GM23338 (cell line): ENCODE data around the gene CDKAL1. TPM values are rescaled to one million over a fixed set of nuclear protein-coding genes. Genes with fewer than 3 reads are reported as not detected.
A peak's percentile ranks its signal among the peaks of the same experiment; 100 is the strongest.

Experiments used
- ATAC-seq: fragments of 200-7000 bp; cut with Tn5 transposase; 3 replicates; pipeline ENCODE4 v1.9.1; 2020
- DNase-seq: peaks from one replicate; pipeline ENCODE4 v3.0.0-alpha.2; 2015; ENCODE audit warnings: low spot score
- H2AFZ ChIP-seq: fragments of 200-600 bp; sonication (generic); 2 replicates; pipeline ENCODE4 v1.8.0; 2016; ENCODE audit warnings: antibody characterized with exemption, mild to moderate bottlenecking, moderate library complexity
- H3F3A ChIP-seq: fragments of 200-600 bp; sonication (generic); replicated peaks from 2 replicates; pipeline ENCODE4 v1.8.0; 2017; ENCODE audit warnings: antibody characterized with exemption, mixed run types, low read depth
- H3K27ac ChIP-seq: fragments of 200-600 bp; sonication (generic); 2 replicates; pipeline ENCODE4 v1.6.1; 2016; ENCODE audit warnings: low read depth
- H3K27me3 ChIP-seq: fragments of 200-600 bp; sonication (generic); 2 replicates; pipeline ENCODE4 v1.8.0; 2016; ENCODE audit warnings: mild to moderate bottlenecking, mixed run types, moderate library complexity; ENCODE audit not compliant: insufficient read depth
- H3K36me3 ChIP-seq: fragments of 200-600 bp; sonication (generic); 2 replicates; pipeline ENCODE4 v1.8.0; 2016; ENCODE audit warnings: mild to moderate bottlenecking; ENCODE audit not compliant: insufficient read depth
- H3K4me1 ChIP-seq: fragments of 200-600 bp; sonication (generic); 2 replicates; pipeline ENCODE4 v1.8.0; 2016; ENCODE audit warnings: mild to moderate bottlenecking, moderate library complexity; ENCODE audit not compliant: insufficient read depth
- H3K4me2 ChIP-seq: fragments of 200-600 bp; sonication (generic); 2 replicates; pipeline ENCODE4 v1.7.1; 2017; ENCODE audit warnings: mixed run types
- H3K4me3 ChIP-seq: fragments of 200-600 bp; sonication (generic); 2 replicates; pipeline ENCODE4 v1.6.1; 2016; ENCODE audit warnings: mixed run types
- H3K79me2 ChIP-seq: fragments of 200-600 bp; sonication (generic); replicated peaks from 2 replicates; pipeline ENCODE4 v1.8.0; 2017; ENCODE audit warnings: mild to moderate bottlenecking; ENCODE audit not compliant: insufficient read depth
- H3K9me2 ChIP-seq: fragments of 200-600 bp; sonication (generic); 2 replicates; pipeline ENCODE4 v1.8.0; 2017; ENCODE audit not compliant: insufficient read depth
- H4K20me1 ChIP-seq: fragments of 200-600 bp; sonication (generic); replicated peaks from 2 replicates; pipeline ENCODE4 v1.8.0; 2017; ENCODE audit warnings: mild to moderate bottlenecking; ENCODE audit not compliant: insufficient read depth
- H3K27ac Mint-ChIP-seq: 2 replicates; pipeline ENCODE4 v1.8.0; 2020; ENCODE audit warnings: inconsistent platforms, mild to moderate bottlenecking, moderate library complexity, mixed read lengths
- H3K27me3 Mint-ChIP-seq: 3 replicates; pipeline ENCODE4 v1.8.0; 2022; ENCODE audit warnings: low read depth, mild to moderate bottlenecking, moderate library complexity, mixed read lengths, inconsistent platforms; ENCODE audit not compliant: insufficient read depth, poor library complexity
- H3K36me3 Mint-ChIP-seq: 3 replicates; pipeline ENCODE4 v1.8.0; 2021; ENCODE audit warnings: low read depth, mild to moderate bottlenecking, inconsistent platforms, moderate library complexity, mixed read lengths
- H3K4me1 Mint-ChIP-seq: 3 replicates; pipeline ENCODE4 v1.8.0; 2020; ENCODE audit warnings: mild to moderate bottlenecking, inconsistent platforms, mixed read lengths
- H3K4me3 Mint-ChIP-seq: 3 replicates; pipeline ENCODE4 v1.8.0; 2021; ENCODE audit warnings: moderate library complexity, mild to moderate bottlenecking, inconsistent platforms, mixed read lengths
- H3K9me3 Mint-ChIP-seq: 3 replicates; pipeline ENCODE4 v1.8.0; 2020; ENCODE audit warnings: moderate library complexity, mild to moderate bottlenecking, inconsistent platforms, mixed read lengths
- CREB1 ChIP-seq: fragments of 250-450 bp; sonication (Bioruptor Pico); IDR thresholded peaks from 2 replicates; pipeline ENCODE4 v1.5.0; 2020; ENCODE audit warnings: low read depth, mild to moderate bottlenecking, moderate library complexity
- CTCF ChIP-seq, 2 experiments: fragments of 200-600 bp in 1 of 2; sonication (generic) in 1 of 2; conservative IDR thresholded peaks; 2 replicates each; pipeline versions ENCODE4 v1.5.1 to v1.6.1; 2016 to 2017; ENCODE audit warnings: antibody characterized with exemption in 2 of 2, low read depth in 2 of 2, mild to moderate bottlenecking in 2 of 2, moderate library complexity in 1 of 2
- EZH2phosphoT487 ChIP-seq: fragments of 200-600 bp; sonication (generic); IDR thresholded peaks from one replicate; pipeline ENCODE4 v1.8.1; 2018; ENCODE audit warnings: antibody characterized with exemption; ENCODE audit not compliant: unreplicated experiment
- JUNB ChIP-seq: IDR thresholded peaks from one replicate; pipeline ENCODE4 v1.6.1; 2016; ENCODE audit warnings: antibody characterized with exemption; ENCODE audit not compliant: unreplicated experiment
- NANOG ChIP-seq: IDR thresholded peaks from 2 replicates; pipeline ENCODE4 v1.6.1; 2016; ENCODE audit warnings: antibody characterized with exemption, borderline replicate concordance
- POLR2AphosphoS5 ChIP-seq: IDR thresholded peaks from 2 replicates; pipeline ENCODE4 v1.6.1; 2016; ENCODE audit warnings: antibody characterized with exemption, low read depth
- REST ChIP-seq: IDR thresholded peaks from one replicate; pipeline ENCODE4 v1.6.1; 2018; ENCODE audit warnings: antibody characterized with exemption; ENCODE audit not compliant: unreplicated experiment
- STAT1 ChIP-seq: IDR thresholded peaks from one replicate; pipeline ENCODE4 v1.6.1; 2016; ENCODE audit warnings: antibody characterized with exemption; ENCODE audit not compliant: unreplicated experiment
- ZNF114 ChIP-seq: fragments of 250-450 bp; sonication (Bioruptor Pico); IDR thresholded peaks from 2 replicates; pipeline ENCODE4 v1.5.0; 2020; ENCODE audit warnings: mild to moderate bottlenecking, moderate library complexity
- ZNF331 ChIP-seq: fragments of 250-450 bp; sonication (Bioruptor Pico); IDR thresholded peaks from 2 replicates; pipeline ENCODE4 v1.5.0; 2020; ENCODE audit warnings: low read depth, mild to moderate bottlenecking, moderate library complexity
- polyA plus RNA-seq: library from polyadenylated mRNA; unstranded; fragments of >200 nt; fragmentation: Nextera tagmentation; extraction: Ambion mirVana; gene quantifications from 2 replicates; pipeline ENCODE4 v1.2.1, GENCODE V29; 2016
- total RNA-seq: library from RNA; depleted of rRNA; stranded (reverse); fragments of >200 nt; shearing (Covaris generic); gene quantifications from 2 replicates; pipeline ENCODE4 v1.2.3, GENCODE V29; 2014
- TF ChIP-seq, protein P1 (sequence below): fragments of 250-450 bp; sonication (Bioruptor Pico); IDR thresholded peaks from 2 replicates; pipeline ENCODE4 v1.5.0; 2020; ENCODE audit warnings: mild to moderate bottlenecking, moderate library complexity
- TF ChIP-seq, protein P2 (sequence below): IDR thresholded peaks from 2 replicates; pipeline ENCODE4 v1.6.1; 2016; ENCODE audit warnings: antibody characterized with exemption

CDKAL1 gene
- total and polyA plus RNA-seq, 2 experiments from 2014 or later, result 17.8 to 35.0 TPM

DNA sequence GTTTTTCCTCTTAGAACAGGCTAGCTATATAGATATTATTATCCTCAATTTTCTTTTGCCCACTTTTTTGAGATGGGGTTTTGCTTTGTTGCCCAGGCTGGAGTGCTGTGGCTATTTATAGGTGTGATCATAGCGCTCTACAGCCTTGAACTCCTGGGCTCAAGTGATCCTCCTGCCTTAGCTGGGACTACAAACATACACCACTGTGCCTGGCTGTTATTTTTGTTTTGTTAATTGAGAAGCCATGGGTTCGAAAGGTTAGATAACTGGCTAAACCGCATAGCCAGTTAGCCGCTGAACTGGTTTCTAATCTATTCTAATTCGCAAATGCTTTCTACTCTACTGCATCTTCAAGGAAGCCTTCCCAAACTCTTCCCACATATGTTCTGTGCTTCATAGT is 425.8 kb downstream of the CDKAL1 start:
- no peak for TF ChIP-seq STAT1
- no peak for TF ChIP-seq REST
- no peak for TF ChIP-seq CREB1 (CRISPR knock-in tag)
- no peak for TF ChIP-seq NANOG
- no peak for TF ChIP-seq CTCF (conservative IDR thresholded peaks at IDR 0.05; ENCODE audit: low read depth in 2 of 2)
- no peak for TF ChIP-seq POLR2AphosphoS5
- no peak for TF ChIP-seq ZNF331 (CRISPR knock-in tag)
- TF ChIP-seq JUNB, result no peak
- TF ChIP-seq, protein P1, sequence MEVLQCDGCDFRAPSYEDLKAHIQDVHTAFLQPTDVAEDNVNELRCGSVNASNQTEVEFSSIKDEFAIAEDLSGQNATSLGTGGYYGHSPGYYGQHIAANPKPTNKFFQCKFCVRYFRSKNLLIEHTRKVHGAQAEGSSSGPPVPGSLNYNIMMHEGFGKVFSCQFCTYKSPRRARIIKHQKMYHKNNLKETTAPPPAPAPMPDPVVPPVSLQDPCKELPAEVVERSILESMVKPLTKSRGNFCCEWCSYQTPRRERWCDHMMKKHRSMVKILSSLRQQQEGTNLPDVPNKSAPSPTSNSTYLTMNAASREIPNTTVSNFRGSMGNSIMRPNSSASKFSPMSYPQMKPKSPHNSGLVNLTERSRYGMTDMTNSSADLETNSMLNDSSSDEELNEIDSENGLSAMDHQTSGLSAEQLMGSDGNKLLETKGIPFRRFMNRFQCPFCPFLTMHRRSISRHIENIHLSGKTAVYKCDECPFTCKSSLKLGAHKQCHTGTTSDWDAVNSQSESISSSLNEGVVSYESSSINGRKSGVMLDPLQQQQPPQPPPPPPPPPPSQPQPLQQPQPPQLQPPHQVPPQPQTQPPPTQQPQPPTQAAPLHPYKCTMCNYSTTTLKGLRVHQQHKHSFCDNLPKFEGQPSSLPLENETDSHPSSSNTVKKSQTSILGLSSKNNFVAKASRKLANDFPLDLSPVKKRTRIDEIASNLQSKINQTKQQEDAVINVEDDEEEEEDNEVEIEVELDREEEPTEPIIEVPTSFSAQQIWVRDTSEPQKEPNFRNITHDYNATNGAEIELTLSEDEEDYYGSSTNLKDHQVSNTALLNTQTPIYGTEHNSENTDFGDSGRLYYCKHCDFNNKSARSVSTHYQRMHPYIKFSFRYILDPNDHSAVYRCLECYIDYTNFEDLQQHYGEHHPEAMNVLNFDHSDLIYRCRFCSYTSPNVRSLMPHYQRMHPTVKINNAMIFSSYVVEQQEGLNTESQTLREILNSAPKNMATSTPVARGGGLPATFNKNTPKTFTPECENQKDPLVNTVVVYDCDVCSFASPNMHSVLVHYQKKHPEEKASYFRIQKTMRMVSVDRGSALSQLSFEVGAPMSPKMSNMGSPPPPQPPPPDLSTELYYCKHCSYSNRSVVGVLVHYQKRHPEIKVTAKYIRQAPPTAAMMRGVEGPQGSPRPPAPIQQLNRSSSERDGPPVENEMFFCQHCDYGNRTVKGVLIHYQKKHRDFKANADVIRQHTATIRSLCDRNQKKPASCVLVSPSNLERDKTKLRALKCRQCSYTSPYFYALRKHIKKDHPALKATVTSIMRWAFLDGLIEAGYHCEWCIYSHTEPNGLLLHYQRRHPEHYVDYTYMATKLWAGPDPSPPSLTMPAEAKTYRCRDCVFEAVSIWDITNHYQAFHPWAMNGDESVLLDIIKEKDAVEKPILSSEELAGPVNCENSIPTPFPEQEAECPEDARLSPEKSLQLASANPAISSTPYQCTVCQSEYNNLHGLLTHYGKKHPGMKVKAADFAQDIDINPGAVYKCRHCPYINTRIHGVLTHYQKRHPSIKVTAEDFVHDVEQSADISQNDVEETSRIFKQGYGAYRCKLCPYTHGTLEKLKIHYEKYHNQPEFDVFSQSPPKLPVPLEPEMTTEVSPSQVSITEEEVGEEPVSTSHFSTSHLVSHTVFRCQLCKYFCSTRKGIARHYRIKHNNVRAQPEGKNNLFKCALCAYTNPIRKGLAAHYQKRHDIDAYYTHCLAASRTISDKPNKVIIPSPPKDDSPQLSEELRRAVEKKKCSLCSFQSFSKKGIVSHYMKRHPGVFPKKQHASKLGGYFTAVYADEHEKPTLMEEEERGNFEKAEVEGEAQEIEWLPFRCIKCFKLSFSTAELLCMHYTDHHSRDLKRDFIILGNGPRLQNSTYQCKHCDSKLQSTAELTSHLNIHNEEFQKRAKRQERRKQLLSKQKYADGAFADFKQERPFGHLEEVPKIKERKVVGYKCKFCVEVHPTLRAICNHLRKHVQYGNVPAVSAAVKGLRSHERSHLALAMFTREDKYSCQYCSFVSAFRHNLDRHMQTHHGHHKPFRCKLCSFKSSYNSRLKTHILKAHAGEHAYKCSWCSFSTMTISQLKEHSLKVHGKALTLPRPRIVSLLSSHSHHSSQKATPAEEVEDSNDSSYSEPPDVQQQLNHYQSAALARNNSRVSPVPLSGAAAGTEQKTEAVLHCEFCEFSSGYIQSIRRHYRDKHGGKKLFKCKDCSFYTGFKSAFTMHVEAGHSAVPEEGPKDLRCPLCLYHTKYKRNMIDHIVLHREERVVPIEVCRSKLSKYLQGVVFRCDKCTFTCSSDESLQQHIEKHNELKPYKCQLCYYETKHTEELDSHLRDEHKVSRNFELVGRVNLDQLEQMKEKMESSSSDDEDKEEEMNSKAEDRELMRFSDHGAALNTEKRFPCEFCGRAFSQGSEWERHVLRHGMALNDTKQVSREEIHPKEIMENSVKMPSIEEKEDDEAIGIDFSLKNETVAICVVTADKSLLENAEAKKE, result no peak
- TF ChIP-seq, protein P2, sequence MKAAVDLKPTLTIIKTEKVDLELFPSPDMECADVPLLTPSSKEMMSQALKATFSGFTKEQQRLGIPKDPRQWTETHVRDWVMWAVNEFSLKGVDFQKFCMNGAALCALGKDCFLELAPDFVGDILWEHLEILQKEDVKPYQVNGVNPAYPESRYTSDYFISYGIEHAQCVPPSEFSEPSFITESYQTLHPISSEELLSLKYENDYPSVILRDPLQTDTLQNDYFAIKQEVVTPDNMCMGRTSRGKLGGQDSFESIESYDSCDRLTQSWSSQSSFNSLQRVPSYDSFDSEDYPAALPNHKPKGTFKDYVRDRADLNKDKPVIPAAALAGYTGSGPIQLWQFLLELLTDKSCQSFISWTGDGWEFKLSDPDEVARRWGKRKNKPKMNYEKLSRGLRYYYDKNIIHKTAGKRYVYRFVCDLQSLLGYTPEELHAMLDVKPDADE, result no peak
- TF ChIP-seq ZNF114 (CRISPR knock-in tag), result no peak
- no peak for TF ChIP-seq EZH2phosphoT487
- Mint-ChIP-seq H3K9me3 (no peaks in the 10 kb centered on the region), H3K27ac (no peak overlapping the region), H3K36me3 (no peaks in the 10 kb centered on the region; the same call in 1 of the 3 replicates), H3K27me3 (peaks cover 2% of the 10 kb centered on the region), H3K4me1 (peaks cover 33% of the 10 kb centered on the region), H3K4me3 (no peak overlapping the region)
- no peak overlapping the region for H3K27ac ChIP-seq
- no peak overlapping the region for H2AFZ ChIP-seq
- no peaks in the 10 kb centered on the region for H3K27me3 ChIP-seq
- H3F3A ChIP-seq, result no peaks in the 10 kb centered on the region
- no peaks in the 10 kb centered on the region for H3K9me2 ChIP-seq
- DNase-seq, result peak; percentile 59
- peaks cover 31% of the 10 kb centered on the region for H3K4me1 ChIP-seq
- H3K79me2 ChIP-seq, result no peaks in the 10 kb centered on the region
- H4K20me1 ChIP-seq, result no peaks in the 10 kb centered on the region
- no peaks in the 10 kb centered on the region for H3K36me3 ChIP-seq
- no peak overlapping the region for H3K4me3 ChIP-seq
- H3K4me2 ChIP-seq, result peak overlapping the region; percentile 30; the same call in 1 of the 2 replicates
- peak; percentile 88 for ATAC-seq
